Fibroblast of skin of right quadriceps (primary cell): ENCODE data around the gene SPP2.
A peak's percentile ranks its signal among the peaks of the same experiment; 100 is the strongest.

ENCODE experiments used
- DNase-seq: peaks from one replicate; pipeline ENCODE4 v3.0.0-alpha.2; 2013

The SPP2 gene

DNA sequence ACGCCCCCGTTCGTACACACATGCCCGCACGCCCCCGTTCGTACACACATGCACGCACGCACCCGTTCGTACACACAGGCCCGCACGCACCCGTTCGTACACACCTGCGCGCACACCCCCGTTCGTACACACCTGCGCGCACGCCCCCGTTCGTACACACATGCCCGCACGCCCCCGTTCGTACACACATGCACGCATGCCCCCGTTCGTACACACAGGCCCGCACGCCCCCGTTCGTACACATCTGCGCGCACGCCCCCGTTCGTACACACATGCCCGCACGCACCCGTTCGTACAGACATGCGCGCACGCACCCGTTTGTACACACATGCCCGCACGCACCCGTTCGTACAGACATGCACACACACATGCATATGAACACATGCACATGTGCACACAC is 45.7 kb downstream of the SPP2 start:
- no peak for DNase-seq

DNA sequence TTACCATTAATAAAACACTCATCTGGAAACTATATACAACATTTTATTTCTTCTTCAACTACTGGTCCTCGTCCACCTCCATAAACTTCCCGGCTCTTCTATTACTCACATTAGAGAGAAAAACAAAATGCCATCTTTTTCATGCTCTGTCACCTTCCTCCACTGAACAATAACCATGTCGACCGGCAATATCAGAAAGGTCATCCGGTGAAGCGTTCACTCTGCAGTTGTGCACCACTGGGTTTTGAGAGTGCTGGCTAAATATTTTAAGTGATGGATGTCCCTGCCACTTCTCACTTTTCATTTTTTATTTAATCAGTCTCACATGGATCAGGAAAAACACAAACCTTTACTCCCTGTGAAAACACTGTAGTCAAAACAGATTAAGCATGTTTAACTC is 48.2 kb downstream of the SPP2 start:
- no peak for DNase-seq

GRCh38 chr2:234099266-234099665 is 48.8 kb downstream of the SPP2 start:
- DNase-seq, result no peak

DNA sequence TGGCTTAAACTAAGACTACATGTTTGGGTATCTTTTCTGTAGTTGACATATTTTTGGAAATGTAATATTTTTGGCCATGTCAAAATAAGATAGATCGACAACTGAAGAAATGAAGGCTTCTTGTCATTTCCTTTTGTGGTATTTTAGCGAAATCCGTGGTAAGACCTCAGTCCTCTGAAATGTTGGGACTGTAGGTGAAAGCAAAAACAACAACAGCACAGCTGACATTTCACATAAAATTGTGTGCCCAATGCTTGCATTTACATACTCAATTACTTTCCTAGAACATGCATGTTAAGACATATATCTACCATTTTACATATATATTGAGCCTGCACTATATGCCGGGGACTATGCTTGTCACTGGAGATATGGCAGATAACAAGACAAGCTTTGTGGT is 50.2 kb downstream of the SPP2 start:
- DNase-seq, result no peak

DNA sequence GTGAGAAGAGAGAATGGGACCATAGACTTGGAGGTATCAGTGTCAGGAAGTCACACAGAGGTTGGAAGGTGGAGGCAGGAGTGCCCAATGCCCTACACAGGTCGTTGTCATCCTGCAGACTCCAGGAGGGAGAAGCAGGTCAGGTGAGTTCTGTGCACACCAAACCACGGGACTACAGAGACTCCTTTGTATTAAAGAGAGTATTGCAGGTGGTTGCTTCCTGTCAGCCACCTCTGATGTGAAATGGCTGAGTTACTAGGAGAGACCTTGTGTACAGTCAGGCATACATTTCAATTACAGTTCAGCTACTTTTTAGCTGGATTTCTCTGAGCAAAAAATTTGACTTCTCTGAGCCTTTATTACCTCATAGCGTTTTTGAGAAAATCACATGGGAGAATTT is 51.6 kb downstream of the SPP2 start:
- DNase-seq, result no peak

- no peak for DNase-seq
Observed at GRCh38 chr2:234107861-234108260, 57.4 kb downstream of the SPP2 start.

- no peak for DNase-seq
Observed at GRCh38 chr2:234109321-234109720, 58.8 kb downstream of the SPP2 start.

GRCh38 chr2:234110219-234110618 is 59.7 kb downstream of the SPP2 start:
- no peak for DNase-seq

DNA sequence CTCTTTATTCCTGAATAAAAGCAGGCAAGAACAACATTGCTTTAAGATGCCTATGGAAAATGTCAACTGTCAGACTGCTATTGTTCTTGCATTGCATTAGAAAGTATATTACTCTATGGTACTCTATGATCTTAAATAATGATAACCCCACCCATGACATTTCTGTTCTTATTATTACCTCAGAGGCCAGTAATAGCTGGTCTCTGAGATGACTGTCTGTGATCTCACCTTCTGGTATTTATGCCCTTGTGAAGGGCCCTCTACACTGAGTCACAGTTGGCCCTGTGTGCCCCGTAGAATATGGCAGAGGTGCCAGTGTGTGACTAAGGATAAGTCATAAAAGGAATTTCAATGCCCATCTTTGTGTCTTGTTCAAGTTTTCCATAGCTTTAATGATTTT is 61.0 kb downstream of the SPP2 start:
- DNase-seq, result peak; percentile 11

GRCh38 chr2:234116010-234116409 is 65.5 kb downstream of the SPP2 start:
- no peak for DNase-seq

- DNase-seq, result no peak
Observed at GRCh38 chr2:234121999-234122398, 71.5 kb downstream of the SPP2 start.

GRCh38 chr2:234125451-234126145 is 75.1 kb downstream of the SPP2 start:
- no peak for DNase-seq

DNA sequence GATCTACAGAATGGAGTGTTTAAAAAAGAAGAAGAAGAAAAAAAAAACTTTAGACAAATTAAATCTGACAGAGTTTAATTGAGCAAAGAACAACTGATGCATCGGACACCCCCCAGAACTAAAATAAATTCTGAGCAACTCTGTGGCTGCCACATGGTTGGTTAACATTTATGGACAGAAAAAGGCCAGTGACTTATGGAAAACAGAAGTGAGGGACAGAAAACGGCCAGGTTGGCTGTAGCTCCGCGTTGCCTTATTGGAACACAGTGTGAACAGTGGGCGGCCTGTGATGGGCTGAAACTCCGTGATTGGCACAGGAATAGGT is 75.6 kb downstream of the SPP2 start:
- DNase-seq, result no peak
